K562 (cell line): ENCODE data around the gene GLTP. TPM values are rescaled to one million over a fixed set of nuclear protein-coding genes. Genes with fewer than 3 reads are reported as not detected.
A peak's percentile ranks its signal among the peaks of the same experiment; 100 is the strongest.

ENCODE experiments used
- BCOR ChIP-seq: fragments of 450-650 bp; IDR thresholded peaks from 2 replicates; pipeline ENCODE4 v1.6.1; 2016
- DEAF1 ChIP-seq: fragments of 450-650 bp; formaldehyde crosslinking; IDR thresholded peaks from 2 replicates; pipeline ENCODE4 v1.4.0; 2020; ENCODE audit warnings: mild to moderate bottlenecking, moderate library complexity
- NR2C2 ChIP-seq, 2 experiments: fragments of 200-800 bp in 1 of 2; sonication (Bioruptor generic) in 1 of 2; sonication (generic) in 1 of 2; formaldehyde crosslinking in 1 of 2; IDR thresholded peaks; 2 replicates each; pipeline versions ENCODE4 v1.6.1 to v1.8.0; 2016 to 2022; ENCODE audit warnings: mild to moderate bottlenecking in 1 of 2, missing compliant biosample characterization in 1 of 2, missing genetic modification characterization in 1 of 2, missing genetic modification reagents in 1 of 2
- RBM25 ChIP-seq: fragments of 200-400 bp; formaldehyde crosslinking; IDR thresholded peaks from 2 replicates; pipeline ENCODE4 v1.6.1; 2018; ENCODE audit warnings: low read length, low read depth, moderate library complexity; ENCODE audit not compliant: severe bottlenecking
- RBM39 ChIP-seq: fragments of 200-400 bp; formaldehyde crosslinking; optimal IDR thresholded peaks from 2 replicates; pipeline ENCODE3; 2018; ENCODE audit warnings: low read depth, low read length
- UBTF ChIP-seq, 2 experiments: IDR thresholded peaks; 2 replicates each; pipeline ENCODE4 v1.6.1; 2012; ENCODE audit warnings: improper control_type of control experiment in 2 of 2, low read depth in 2 of 2, low read length in 2 of 2, borderline replicate concordance in 1 of 2
- ZBTB43 ChIP-seq: sonication (generic); formaldehyde crosslinking; IDR thresholded peaks from 2 replicates; pipeline ENCODE4 v1.8.0; 2023; ENCODE audit warnings: mild to moderate bottlenecking, missing genetic modification reagents
- ZC3H11A ChIP-seq: IDR thresholded peaks from 2 replicates; pipeline ENCODE4 v1.6.1; 2012; ENCODE audit warnings: low read depth, low read length, improper control_type of control experiment
- ZKSCAN3 ChIP-seq: fragments of 250-450 bp; sonication (Bioruptor Pico); IDR thresholded peaks from 2 replicates; pipeline ENCODE4 v1.4.0; 2020
- ZNF184 ChIP-seq: sonication (generic); formaldehyde crosslinking; IDR thresholded peaks from 2 replicates; pipeline ENCODE4 v1.5.0; 2020; ENCODE audit warnings: missing genetic modification reagents
- ZNF232 ChIP-seq: sonication (generic); formaldehyde crosslinking; IDR thresholded peaks from 2 replicates; pipeline ENCODE4 v1.8.0; 2022; ENCODE audit warnings: mild to moderate bottlenecking, missing genetic modification reagents
- polyA plus RNA-seq, 8 experiments: library from polyadenylated mRNA; depleted of rRNA in 4 of 8; stranded (reverse) in 5 of 8; unstranded in 3 of 8; fragments of >200 nt; fragmentation: Nextera tagmentation in 2 of 8; fragmentation: Illumina TruSeq in 1 of 8; extraction: Ambion mirVana in 2 of 8; extraction: Trizol in 1 of 8; gene quantifications; 2 replicates each; pipeline versions ENCODE4 v1.2.1 to v1.2.3, GENCODE V29; 2011 to 2014; ENCODE audit warnings: inconsistent platforms in 1 of 8, missing spikeins in 1 of 8
- total RNA-seq, 7 experiments: library from RNA; depleted of rRNA in 6 of 7; stranded (reverse); fragments of >200 nt in 6 of 7; fragmentation: Illumina TruSeq in 2 of 7; extraction: Trizol in 2 of 7; gene quantifications; 2 replicates each; pipeline versions ENCODE4 v1.2.1 to v1.2.3, GENCODE V29; 2011 to 2021; ENCODE audit warnings: low replicate concordance in 1 of 7

Gene GLTP
- total and polyA plus RNA-seq, 9 of the 15 experiments (the other 6 are each of a cell fraction or from before 2014, with no cell fraction given): 4.4 to 8.3 (median 6.1) TPM

GRCh38 chr12:109857715-109858114 is 22.6 kb downstream of the GLTP start (continued):
- TF ChIP-seq DEAF1: no peak
- TF ChIP-seq RBM39: no peak
- TF ChIP-seq NR2C2 (CRISPR knock-in tag; IDR thresholded peaks at IDR 0.05): no peak
- no peak for TF ChIP-seq NR2C2 (tag; IDR thresholded peaks at IDR 0.05)
- peak; percentile 19; the same call in 1 of the 2 replicates for TF ChIP-seq BCOR
- TF ChIP-seq ZNF184 (CRISPR knock-in tag): no peak
- peak; percentile 55 for TF ChIP-seq RBM25
- TF ChIP-seq ZKSCAN3 (CRISPR knock-in tag): no peak
- no peak for TF ChIP-seq ZC3H11A
- TF ChIP-seq UBTF (IDR thresholded peaks at IDR 0.05; ENCODE audit: borderline replicate concordance in 1 of 2, low read depth in 2 of 2, low read length in 2 of 2): no peak
- no peak for TF ChIP-seq ZBTB43
- no peak for TF ChIP-seq ZNF232 (CRISPR knock-in tag)
